CD4-positive, alpha-beta T cell treated with Interleukin-17A for 4 hours (primary cell): ENCODE results near the gene CACNA2D1.

ENCODE experiments used
- DNase-seq: peaks from one replicate; pipeline ENCODE4 v3.0.0-alpha.2; 2020; ENCODE audit warnings: mixed read lengths

Gene CACNA2D1

DNA sequence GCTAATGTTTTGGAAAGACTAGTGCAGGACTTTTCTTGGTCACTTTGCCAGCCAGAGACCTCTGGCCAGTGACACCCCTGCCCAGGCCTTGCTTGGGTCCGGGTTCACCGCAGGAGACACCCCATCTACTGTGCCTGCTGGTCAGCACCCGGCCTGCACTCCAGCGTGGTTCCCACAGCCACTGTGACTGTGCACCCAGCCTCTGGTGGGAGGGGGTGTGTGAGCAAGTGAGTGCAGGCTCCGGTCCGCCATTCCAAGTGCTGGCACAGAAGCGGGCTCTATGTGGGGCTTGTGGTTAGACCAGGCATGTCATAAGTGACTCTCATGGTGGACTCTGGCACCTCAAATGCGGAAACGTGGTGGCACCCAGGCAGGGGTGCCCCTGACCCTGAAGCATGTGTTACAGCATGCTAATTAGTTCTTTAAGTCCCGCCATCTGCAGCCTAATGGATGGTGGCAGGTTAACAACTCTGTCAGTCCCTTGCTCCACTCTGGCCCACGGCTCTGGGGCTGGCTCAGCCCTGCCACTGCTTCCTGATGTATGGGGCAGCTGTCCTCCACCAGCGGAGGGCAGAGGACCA lies 361.8 kb downstream of the CACNA2D1 start:
- DNase-seq, result no peak

DNA sequence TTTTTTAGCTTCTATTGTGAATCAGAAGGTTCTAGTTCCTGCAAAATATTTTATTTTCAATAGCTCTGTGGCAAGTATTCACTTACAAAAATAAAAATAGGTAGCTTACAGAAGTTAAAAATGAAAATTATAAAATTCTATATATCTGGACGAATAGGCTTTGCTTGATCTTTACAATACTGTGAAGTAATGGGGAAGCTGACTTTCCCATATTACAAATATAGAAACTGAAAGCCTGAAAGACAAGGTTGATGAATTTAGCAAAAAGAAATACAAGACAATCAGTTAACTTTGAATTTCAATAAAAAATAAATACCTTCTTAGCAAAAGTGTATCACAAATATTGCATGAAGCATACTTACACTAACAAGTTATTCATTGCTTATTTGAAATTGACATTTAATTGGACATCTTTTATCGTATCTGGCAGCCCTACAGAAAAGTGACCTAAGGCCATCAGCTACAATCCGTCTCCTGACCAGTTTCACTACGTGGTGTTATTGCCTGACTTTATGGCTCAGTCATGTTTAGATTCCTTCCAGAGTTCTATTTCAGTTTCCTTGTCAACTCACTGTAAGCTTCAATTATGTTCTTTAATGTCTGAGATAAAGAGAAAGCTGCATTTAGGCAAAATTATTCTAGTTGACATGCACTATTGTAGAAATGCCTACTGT lies 363.2 kb downstream of the CACNA2D1 start:
- DNase-seq, result no peak

DNA sequence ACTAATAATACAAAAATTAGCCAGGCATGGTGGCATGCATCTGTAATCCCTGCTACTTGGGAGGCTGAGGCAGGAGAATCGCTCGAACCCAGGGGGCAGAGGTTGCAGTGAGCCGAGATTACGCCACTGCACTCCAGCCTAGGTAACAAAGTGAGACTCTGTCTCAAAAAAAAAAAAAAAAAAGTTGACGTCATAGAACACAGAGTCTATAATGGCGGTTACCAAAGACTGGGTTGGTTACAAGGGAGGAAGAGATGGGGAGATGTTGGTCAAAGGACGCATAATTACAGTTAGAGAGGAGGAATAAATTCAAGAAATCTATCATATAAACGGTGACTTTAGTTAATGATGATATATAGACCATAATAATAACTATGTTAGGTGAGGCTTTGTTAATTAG lies 364.1 kb downstream of the CACNA2D1 start:
- no peak for DNase-seq

DNA sequence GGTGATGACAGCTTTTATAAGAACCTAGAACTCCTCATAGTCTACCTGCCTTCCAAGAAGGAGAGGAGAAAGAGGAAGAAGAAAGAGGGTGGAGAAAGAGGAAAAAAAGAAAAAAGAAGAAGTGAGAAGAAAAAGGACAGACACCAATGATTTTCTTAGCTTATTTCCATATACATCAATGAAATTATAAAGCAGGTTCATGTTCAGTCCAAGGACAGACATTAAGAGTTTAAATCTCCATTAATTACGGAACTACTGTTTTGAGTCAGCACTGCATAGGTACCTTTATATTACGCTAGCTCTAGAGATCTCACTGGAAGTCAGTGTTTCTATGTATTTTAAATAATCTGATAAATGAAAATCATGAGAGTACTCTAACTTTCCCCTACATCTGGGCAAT lies 364.8 kb downstream of the CACNA2D1 start:
- DNase-seq, result no peak

DNA sequence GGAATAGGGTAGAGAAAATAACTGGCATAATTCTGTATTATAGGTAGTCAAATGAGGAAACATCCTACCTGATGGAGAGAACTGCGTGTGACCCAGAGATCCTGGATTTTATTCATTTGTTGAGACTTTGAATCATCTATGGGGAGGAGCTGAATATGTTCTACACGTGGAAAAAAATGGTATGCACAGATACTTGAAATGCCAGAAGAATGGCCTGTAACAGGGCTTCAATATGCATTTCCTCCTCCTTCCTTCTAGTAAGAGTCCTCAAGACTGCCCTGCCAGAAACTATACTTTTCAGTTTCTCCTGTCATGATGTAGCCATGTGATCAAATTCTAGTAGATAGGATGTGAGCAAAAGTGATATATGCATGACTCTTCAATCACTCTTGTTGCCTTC lies 372.1 kb downstream of the CACNA2D1 start:
- no peak for DNase-seq

DNA sequence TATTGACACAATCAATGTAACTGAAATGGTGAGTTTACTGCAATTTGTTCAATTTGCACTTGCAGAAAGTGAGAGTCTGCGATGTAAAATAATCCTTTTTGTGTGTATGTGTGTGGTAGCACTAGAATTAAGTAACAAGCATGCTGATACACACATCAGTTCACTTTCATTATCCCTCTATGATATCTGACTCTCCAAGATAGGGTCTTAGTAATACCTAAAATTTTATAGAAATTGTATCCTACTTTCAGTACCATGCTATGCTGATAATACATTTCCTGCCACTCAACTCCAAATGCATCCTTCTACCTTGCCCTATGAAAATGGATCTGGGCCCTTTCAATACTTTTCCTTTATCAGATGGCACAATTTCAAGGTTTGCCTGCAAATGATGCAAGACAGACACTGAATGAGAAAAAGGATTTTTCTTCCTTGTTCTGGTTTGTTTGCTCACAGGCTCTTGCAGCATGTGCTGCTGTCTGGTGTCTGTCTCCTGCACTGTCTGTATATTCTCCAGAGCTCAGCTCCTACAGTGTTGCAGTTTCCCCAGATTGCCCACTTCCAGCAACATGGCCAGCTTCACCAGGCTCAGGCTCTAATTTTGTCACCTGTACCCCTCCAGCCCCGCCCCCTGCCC lies 375.8 kb downstream of the CACNA2D1 start:
- DNase-seq, result no peak

DNA sequence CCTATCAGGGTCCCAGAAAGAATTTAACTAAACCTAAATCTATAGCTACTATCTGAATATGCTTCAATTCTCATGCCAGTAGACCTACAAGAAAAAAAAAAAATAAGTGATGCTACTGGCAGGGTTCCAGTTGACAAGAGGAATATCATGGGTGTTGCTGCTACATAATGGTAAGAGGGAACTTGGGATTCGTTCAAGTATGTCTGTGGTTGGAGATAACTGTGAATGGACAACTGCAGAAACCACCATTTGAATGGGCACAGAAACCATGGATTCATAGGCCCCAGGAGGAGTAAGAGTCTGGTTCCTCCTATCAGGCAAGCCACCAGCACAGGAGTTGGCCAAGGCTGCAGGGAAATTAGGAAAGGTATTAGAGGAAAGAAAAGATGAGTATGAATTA lies 386.1 kb downstream of the CACNA2D1 start:
- DNase-seq, result no peak

DNA sequence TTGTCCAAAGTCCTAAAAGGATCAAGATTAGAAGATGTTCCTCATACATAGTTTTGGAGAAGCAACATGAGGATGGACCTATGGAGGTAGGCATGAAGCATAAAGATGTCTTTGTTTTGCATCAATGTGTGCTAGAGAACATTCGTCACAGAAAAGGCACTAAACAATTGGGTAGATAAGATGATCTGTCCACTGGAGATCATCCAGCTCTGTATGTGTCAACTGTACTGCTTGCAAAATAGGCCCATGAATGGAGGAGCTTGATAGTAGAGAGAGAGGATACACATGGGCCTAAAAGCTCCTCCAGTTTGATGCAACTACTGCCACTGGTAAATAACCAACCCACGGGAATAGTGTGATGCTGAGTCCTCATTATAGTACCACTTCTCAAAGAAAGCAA lies 387.3 kb downstream of the CACNA2D1 start:
- DNase-seq, result no peak

DNA sequence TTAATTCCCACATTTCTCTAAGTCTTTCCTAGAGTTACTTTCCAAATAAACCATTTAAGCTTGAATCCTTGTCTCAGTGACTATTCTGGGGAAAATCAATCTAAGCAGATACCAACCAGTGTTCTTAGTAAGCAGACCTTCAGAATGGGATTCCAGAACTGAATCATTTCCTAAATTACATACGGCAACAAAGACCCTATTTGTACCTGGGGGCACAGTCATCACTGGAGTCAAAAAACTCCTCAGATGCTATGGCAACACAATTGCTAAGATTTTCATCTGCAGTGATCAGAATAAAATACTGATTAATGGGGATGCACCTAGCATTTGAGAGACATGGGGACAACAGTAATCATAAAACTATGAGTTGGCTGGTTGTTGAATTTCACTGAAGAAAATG lies 389.0 kb downstream of the CACNA2D1 start:
- DNase-seq, result no peak

DNA sequence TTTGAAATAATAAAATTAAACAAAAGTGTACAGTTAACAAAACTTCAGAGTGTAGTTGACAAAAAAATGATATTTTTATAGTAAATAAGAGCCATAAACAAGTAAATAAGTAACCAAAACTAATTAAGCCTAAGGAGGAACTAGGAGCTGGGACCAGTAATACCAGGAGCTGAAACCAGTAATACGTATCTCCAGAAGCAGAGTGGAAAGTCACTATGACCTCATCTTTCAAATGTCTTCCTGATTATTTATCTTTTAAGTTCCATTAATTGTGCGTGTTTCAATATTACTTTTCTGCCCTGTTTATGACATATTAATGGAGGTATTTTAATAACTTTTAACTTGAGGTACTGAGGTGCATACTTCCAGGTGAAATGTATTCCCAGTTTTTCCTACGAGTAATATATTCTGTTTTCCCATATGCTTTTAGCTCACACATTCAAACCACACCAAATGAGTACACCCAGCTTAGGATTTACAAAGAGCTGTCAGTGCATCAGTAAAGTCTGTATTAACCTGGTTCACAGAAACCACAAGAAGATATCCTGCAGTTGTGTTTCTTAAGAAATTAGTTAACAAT lies 390.0 kb downstream of the CACNA2D1 start:
- no peak for DNase-seq

DNA sequence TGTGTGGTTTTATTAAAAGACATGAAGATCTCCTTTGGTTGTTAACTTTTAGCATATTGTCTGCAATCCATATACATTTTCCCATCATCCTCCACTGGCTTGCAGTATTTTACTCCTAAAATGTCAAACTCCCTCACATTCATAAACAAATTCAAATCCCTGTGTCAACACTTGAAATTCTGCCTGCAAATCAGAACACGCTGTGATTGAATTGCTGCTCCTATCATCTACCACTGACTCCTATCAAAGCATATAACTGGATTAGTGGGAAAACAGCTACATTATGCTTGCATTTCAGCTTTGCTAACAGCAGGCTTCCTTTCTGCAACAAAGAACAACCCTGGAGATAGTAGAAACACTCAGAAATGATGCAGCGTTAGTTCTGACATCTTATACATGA lies 392.0 kb downstream of the CACNA2D1 start:
- no peak for DNase-seq

DNA sequence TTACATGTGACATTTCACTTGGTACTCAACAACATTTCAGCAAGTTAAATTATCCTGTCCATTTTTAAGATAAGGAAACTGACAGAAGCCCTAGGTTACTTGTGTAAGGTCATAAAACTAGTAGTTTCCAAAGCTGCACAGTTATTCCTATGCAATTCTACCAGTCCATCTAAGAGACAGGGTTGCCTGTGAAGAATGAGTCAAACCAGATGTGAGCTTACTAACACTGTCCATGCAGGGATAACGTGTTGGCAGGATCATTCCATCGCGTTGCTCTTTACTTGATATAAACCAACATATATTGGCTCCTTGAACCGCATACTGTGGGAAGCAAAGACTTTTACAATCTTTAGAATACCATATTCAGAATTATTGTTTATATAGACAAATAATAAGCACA lies 392.8 kb downstream of the CACNA2D1 start:
- no peak for DNase-seq

DNA sequence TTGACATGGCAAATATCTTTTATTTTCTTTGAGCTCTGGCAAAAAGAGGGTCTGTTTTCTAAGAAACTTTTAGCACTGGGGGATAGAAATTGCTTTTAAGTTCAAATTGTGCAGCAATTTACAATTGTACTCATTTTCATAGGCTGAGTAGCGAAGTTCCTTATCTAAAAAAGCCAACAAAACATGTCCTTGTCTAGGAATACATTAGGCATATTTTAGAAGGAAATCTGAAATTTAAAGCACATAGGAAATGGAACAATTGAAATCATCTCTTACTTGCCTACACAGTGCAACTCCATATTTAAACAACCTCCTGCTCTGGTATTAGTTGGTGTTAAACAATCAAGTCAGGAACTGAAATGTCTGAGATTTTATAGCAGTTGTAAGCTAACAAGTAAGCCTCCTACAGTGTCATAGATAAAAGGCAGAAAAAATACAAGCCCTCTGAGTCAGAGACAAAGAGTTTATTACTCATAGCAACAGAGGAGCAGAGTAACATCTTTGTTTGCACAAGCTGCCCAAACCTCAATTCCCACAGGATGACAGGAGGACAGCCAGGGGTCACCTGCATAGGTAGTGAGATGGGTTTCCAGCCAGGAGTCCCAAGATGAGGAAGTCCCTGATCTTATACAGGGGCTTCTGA lies 393.6 kb downstream of the CACNA2D1 start:
- no peak for DNase-seq

DNA sequence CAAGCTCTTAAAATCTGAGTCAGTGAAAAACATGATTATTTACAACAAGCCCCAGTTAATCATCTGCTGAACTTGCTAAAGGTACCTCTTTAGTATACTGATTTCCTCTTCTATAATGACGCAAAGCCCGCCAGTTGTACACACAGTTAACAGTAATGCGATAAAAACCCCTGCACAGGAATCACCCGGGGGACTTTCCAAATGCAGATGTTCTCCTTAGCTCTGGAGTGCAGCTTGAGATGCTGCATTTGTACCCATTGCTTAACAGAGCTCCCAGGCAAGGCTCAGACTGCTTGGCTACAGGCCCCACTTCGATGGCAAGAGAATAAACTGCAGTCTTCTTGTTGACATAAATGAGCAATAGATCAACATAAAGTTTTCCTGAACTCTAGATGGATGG lies 394.1 kb downstream of the CACNA2D1 start:
- DNase-seq, result no peak

DNA sequence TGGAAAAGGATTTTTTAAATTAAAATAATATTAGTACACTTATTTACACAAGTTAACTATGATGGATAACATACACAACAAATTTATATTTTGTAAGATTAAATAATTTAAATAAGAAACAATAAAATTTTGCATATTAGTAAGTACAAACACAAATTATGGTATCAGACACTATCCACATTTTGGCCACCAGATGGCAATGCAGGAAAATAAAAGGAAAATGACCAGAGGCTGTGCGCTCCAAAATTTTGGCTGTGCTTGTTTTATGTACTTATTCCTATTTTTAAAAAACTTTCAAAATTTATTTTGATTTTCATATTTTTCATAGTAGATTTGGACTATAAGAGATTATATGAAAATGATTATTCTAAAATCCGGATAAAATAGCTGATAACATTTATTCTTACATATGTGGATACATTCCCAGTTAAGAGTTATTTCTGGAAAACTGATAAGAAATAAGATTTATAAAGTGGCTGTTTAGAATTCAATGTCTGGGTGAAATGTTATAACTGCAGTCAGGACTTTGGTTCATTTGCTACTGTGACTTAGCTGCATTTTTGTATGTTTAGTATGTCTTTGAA lies 399.0 kb downstream of the CACNA2D1 start:
- no peak for DNase-seq

DNA sequence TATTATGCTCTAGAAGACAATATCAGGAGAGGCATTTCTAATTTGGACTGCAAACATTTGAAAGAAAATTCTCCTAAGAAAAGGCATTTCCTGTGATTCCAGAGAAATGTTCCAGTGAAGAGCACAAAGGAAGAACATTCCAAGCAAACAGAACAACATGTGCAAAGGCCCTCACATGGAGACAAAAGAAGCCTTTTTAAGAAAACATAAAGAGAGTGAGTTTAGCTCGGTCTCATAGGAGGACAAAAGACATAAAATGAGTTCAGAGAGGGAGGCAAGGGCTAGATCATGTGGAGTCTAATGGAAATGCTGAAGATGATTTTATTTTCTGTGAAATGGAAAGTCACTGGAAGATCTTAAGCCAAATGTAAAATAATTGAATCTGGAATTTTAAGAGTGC lies 404.0 kb downstream of the CACNA2D1 start:
- DNase-seq, result no peak

DNA sequence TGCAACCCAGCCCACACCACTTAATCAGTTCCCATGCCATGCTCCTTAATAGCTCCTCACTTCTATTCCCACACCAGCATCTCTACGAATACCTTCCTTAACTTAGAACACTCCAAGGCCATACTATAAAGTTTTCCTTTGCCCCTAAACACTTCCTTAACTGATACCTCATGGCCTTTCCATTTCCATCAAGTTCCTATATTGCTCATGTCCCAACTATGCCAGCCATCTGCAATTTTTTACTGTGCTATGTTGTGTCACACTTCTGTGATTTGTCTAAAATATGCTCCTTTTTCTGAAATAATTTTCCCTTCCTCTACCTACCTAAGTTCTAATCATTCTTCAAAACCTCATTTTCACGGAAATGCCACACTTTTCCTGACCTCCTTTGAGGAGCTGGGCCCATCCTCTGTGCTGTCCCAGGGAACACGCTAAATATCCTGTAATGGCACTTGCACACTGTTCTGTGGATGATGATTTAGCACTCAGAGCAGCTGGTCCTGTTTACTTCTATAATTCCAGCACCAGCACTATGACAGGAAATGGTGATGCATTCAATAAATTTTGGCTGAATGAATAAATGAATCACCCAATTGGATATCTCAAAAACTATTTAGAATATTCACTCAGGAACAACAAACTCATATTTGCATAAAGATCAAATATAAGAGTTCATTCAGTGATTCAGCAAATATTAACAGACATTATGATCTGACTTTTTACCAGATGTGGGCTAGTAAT lies 407.3 kb downstream of the CACNA2D1 start:
- no peak for DNase-seq

DNA sequence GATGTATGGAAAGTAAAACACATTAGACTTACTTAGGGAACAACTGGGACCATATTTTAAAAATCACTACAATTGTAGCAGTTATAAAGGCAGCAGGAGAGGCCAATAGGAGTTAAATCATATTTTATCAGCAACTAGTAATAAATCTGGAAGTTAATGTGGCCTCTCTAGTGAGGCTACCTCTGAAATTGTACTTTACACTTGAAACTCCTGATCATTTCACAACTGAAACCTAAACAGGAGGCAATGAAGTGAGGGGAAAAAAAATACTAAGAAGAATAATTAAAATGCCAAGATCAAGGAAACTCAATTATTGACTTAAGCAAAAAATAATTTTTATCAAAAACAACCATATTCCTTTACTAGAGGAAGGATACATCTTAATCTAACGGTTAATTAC lies 408.1 kb downstream of the CACNA2D1 start:
- no peak for DNase-seq

DNA sequence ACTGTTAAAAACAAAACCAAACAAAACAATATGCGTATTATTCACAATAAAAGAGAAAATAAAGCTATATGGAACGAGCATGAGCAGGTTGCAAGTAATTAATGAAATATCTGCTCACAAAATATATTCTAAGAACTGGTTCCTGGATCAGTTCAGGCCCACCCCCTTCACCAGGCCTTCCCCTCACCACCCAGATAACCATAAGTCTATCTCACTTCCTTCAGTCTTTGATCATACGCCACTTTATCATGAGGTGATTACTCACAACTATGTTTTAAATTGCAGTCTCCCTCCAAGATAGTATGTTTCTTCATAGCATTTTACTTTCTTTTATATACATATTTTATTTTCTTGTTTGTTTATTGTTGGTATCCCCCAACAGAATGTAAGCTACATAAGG lies 410.7 kb downstream of the CACNA2D1 start:
- no peak for DNase-seq

DNA sequence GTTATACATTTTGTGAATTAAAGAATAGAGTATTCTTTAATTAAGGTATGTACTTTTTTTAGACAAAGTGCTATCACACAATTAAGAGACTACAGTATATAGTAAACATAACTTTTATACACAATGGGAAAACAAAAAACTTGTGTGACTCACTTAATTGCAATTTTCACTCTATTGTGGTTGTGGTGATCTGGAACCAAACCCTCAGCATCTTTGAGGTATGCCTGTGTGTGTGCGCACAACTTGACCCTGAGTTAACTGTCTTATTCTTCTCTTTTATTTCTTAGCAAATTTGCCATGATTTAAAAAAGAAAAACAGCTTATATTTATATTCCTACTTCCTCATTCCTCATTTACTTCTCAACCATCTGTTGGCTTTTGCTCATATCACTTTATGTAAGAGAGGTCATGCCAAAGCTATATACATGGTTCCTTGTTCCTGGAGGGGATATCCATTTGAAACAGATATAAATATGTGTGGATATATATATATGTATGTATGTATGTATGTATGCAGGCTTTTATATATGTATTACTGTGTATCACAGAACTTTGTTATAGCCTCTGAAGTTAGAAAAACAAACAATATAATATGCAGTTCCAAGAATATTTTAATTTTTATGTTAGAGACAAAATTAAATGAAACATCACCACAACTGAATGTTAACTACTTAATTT lies 414.2 kb downstream of the CACNA2D1 start:
- no peak for DNase-seq

DNA sequence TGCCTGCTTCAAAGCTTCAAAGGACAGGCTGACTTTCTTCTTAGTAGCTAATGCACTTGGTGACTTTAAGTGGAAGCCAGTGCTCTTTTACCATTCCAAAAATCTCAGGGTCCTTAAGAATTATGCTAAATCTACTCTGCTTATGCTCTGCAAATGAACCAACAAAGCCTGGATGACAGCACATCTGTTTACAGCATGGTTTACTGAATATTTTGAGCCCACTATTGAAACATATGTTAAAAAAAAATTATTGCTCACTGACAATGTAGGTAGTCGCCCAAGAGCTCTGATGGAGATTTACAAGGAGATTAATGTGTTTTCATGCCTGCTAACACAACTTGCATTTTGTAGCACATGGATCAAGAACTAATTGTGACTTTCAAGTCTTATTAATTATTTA lies 415.5 kb downstream of the CACNA2D1 start:
- DNase-seq, result no peak

DNA sequence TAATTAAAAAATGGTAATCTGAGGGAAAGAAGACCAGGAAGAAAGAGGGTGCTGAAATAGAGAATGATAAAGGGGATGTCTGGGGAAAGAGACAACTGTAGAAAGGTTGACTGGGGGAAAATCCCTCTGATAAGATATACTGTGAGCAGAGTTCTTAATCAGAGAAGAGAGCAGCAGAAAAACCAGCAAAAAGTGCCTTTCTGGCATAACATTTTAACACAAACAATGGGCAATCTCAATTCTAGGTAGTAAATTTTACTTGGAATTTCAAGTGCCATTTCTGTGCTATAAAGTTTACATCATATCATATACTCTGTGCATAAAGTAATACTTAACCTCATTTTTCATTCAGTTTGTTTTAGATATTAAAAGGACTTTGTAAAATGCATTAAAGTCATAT lies 421.9 kb downstream of the CACNA2D1 start:
- no peak for DNase-seq
